Left ventricle myocardium superior (tissue), 1 donor: ENCODE measurements around the gene RPS5. TPM values are rescaled to one million over a fixed set of nuclear protein-coding genes. Genes with fewer than 3 reads are reported as not detected.
"Not testable (repeated sequence)": the region's sequence is repeated elsewhere in the genome, so short reads cannot be mapped to it uniquely, and the experiment has no call there.

Source experiments
- ATAC-seq: fragments of 200-7000 bp; cut with Tn5 transposase; one replicate; pipeline ENCODE4 v1.9.1; 2020; ENCODE audit warnings: mild to moderate bottlenecking, moderate library complexity
- DNase-seq: peaks from one replicate; pipeline ENCODE4 v3.0.0-alpha.2; 2020
- intact Hi-C: fragments of 100-400 bp; cut with micrococcal nuclease; formaldehyde crosslinking; loops from one replicate; pipeline ENCODE4 v1.11.0; 2022
- total RNA-seq: library from RNA; stranded (reverse); fragmentation: NEBNext Ultra II Directional; extraction: Animal tissue kit (Norgen Biotek cat#: 25700); gene quantifications from one replicate; pipeline ENCODE4 v1.2.1, GENCODE V29; 2021
- donor health status: DM: no; HTN: yes; CAD: no; lungs with severe emphysema.

RPS5 gene
- total RNA-seq, 1 donor from 2014 or later = 483 TPM

DNA sequence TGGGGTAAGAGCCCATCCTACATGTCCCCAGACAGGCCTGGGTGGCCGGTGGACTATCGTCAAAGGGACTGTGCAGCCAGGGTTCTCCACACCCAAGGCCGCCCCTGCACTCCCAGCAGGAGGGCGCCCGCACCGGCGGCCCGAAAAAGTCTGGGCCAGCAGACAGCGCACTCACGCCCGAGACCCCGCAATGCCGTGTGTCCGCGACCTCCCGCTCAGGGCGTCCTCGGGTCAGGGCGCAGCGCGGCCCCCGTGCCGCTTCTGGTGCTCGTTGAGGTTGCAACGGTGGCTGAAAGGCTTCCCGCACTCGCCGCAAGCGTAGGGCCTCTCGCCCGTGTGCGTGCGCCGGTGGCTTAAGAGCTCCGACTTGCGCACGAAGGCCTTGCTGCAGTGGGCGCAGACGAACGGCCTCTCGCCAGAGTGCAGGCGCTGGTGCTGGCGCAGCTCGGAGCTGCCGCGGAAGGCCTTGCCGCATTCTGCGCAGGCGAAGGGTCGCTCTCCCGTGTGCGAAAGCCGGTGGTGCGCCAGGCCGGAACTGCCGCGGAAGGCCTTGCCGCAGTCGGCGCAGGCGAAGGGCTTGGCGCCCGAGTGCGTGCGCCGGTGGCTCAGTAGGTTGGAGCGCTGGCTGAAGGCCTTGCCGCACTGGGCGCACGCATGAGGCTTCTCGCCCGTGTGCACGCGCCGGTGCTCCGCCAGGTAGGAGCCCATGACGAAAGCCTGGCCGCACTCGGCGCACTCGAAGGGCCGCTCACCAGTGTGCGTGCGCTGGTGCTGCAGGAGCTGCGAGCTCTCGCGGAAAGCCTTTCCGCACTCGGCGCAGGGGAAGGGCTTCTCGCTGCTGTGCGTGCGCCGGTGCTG, 30.9 kb upstream of the RPS5 start:
- intact Hi-C loops = no loop called here
- DNase-seq = peak; percentile 55
- peak; percentile 50 for ATAC-seq

DNA sequence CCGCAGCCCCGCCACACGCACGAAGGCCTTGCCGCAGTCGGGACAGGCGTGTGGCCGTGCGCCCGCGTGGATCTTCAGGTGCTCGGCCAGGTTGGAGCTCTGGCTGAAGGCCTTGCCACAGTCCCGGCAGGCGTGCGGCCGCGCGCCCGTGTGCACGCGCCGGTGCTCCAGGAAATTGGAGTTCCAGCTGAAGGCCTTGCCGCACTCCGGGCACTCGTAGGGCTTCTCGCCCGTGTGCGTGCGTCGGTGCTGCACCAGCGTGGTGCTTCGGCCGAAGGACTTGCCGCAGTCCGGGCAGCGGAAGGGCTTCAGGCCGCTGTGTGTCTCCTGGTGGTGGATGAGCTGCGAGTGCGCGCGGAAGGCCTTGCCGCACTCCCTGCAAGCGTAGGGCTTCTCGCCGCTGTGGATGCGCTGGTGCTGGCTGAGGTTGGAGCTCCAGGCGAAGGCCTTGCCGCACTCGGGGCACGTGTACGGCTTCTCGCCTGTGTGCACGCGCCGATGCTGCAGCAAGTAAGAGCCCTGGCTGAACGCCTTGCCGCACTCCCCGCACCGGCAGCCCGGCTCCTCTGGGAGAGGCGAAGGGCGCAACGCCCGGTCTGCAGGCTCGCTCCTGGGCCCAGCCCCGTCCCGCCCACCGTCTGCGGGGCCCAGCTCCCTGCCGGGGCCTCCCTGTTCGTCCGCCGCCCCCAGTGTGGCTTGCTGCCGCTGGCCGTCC, 30.1 kb upstream of the RPS5 start:
- ATAC-seq (peak; percentile 14), DNase-seq (peak; percentile 35)
- intact Hi-C loops = no loop called here

DNA sequence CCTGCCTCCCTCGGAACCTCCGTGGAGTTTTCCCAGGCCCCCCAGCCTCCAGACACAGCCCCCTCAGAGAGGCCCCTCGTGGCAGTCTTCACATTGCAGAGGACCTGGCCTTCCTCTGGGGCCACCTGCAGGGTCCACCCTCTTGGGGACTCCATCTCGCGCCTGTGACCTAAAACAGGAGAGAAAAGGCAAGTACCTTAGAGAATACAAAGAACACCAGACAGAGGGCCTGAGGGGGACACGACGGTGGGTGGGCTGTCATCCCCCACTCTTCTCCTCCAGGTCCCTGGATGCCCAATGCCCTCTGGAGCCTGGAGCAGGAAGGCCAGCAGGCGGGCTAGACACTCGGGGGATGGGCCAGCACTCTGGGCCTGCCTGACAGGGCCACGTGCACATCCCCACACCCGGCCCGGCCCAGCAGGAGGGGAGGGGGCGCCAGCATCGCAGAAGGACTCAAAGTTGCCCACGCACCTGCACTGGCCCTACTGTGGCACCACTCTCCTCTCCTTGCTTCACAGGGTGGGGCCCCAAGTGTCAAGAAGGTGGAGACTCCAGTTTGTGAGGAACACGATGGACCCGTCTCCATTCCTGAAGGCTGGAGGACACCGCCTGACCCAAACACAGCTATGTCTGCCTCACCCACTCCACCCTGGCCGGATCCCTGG, 29.5 kb upstream of the RPS5 start:
- intact Hi-C loops = no loop called here
- DNase-seq = peak; percentile 24
- ATAC-seq = no peak

DNA sequence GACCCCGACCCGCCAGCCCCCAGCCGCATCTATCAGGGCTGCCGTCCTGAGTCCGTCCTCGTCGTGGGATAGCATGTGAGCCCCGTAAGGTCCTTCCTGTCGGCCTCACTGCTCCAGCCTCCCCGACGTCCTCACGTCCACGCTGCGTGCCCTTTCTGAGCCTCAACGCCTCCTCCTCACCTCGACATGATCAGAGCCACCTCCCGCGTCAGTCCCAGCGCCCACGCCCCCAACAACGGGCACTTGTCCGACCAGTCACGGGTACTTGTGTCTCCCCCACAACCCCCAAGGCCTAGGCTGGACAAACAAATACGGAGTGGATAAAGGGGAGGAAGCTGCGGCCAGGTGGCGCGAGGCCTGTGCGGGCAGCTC, 25.2 kb upstream of the RPS5 start:
- peak; percentile 16 for ATAC-seq
- DNase-seq = peak; percentile 69
- intact Hi-C loops = no loop called here

DNA sequence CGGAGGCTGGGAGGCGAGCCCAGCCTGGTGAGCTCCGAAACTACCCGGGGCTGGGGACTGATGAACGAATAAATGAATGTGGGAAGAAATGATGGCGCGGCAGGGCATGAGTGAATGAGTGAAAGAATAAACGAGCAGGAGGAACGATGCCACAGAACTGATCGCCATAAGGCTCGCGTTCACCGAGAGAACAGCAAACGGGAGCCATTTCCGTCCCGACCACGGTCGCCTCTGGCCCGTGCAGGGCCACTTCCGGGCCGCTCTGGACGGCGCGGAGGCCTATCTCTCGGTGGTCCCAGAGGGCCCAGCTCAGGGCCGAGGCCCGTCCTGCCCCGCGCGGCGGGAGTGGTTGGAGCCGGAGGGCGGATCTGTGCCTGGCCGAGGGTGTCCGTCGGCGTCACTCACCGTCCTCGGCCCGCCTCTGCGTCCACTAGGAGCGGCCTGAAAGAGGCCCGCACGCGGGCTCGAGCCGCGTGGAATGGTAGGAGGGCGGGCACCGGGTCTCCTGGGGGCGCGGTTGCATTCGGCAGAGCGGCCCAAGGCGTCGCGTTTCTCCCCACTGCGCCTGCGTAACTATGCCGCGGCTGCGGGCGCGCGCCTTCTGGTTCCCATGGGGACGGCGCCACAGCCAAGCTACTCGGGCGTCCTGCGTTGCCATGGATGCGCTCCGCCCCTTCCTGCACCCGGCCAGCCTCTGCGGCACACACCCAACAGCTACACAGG, 24.6 kb upstream of the RPS5 start, which contains the start of gene ZNF497:
Gene ZNF497, minus strand, starts transcription at position 480 of the 723 bp plus-strand sequence. CDS start 5,116 bp downstream, outside the sequence.
- DNase-seq (peak; percentile 99), ATAC-seq (peak; percentile 96)
- intact Hi-C loops = no loop called here

GRCh38 chr19:58364146-58364545, 22.9 kb upstream of the RPS5 start:
- intact Hi-C loops = no loop called here
- no peak for DNase-seq
- no peak for ATAC-seq

DNA sequence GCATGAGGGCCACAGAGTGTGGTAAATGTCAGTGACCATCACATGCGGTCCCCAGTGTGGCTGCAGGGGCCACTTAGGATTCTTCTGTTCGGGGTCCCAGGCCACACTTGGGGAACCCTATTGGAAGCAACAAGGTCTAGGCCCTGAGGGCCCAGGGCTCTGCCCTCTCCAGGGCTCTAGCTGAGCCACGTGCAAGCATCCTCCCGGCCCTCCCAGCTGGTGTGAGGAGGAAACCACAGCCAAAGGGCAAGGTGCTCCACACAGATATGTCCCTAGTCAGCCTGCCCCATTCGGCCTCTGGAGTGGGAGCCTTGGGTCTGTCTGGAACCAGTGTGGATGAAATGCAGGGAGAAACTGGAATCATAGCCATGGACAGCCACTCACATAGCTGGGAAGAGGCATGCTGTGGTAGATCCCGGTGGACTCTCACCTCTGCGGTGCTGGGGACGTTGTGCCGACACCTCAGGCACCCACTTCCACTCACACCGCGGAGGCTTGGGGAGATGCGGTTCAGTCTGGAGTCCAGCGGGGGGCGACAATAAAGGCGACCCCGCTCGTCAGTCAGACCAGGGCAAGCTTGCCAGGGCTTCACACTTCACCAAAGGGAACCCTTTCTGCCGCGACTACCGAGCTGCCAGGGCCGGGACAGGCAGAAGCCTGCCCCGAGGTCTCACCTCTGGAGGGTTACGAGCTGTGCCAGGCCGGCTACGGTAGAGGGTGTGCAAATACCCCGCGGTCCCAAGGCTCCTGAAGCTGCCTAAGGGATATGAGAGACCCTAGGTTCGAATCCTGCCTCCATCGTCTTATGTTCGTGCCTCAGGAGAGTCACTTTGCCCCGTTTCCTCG, 20.3 kb upstream of the RPS5 start:
- intact Hi-C loops = no loop called here
- no peak for ATAC-seq
- peak; percentile 16 for DNase-seq

GRCh38 chr19:58367698-58368454, 19.2 kb upstream of the RPS5 start:
- DNase-seq (peak; percentile 23), ATAC-seq (no peak)
- intact Hi-C loops = no loop called here

DNA sequence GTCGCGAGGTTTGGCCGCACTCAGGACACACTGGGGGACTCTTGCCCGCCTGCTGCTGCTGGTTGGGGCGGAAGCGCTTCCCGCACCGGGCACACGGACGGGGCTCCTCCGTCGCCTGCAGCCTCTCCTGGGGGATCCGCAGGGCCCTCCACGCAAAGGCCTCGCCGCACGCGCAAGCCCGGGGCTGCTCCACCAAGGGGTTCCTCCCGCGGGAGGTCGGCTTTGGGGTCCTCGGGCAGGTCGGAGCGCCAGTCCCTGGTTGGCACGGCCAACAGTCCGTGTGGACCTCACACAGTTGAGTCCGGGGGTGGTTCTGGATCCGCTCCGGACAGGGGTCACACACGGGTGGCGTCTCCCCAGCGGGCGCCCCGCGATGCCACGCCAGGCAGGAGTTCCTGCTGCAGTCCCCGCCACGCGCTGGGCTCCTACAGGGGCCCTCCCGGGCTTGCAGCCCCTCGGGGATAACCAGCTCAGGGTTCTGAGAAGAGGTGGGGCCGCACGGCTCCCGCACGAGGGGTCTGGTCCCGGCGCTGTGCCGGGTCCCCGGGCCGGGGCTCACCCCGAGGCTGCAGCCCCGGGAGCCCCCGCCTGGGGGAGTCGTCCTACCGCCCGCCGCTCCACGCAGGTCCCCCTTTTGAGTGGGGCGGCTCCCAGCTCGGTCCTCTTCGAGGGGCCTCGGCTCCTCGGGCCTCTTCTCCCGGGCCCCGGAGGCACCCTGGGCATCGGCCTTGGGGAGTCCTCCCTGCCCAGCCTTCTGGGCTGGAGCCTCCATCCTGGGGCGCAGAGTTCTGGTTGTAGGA, 18.3 kb upstream of the RPS5 start:
- no peak for ATAC-seq

GRCh38 chr19:58372311-58373133, 14.5 kb upstream of the RPS5 start:
- intact Hi-C loops = no loop called here
- peak; percentile 67 for DNase-seq
- peak; percentile 93 for ATAC-seq

More for the DNA sequence above, 18.3 kb upstream of the RPS5 start:
- intact Hi-C loops = no loop called here
- DNase-seq = peak; percentile 28

GRCh38 chr19:58374200-58374599, 12.9 kb upstream of the RPS5 start:
- no peak for DNase-seq

DNA sequence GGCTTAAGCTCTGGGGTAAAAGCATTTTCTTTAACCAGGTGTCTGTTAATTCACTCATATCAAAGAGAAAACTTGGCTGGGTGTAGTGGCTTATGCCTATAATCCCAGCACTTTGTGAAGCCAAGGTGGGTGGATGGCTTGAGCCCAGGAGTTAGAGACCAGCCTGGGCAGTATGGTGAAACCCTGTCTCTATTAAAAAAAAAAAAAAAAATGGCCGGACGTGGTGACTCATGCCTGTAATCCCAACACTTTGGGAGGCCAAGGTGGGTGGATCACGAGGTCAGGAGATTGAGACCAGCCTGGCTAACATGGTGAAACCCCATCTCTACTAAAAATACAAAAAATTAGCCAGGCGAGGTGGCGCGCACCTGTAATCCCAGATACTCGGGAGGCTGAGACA, 10.3 kb upstream of the RPS5 start:
- intact Hi-C loops = not testable (repeated sequence)

More at GRCh38 chr19:58374200-58374599, 12.9 kb upstream of the RPS5 start:
- no peak for ATAC-seq
- intact Hi-C loops = no loop called here

GRCh38 chr19:58379246-58379645, 7.8 kb upstream of the RPS5 start:
- intact Hi-C loops = no loop called here
- DNase-seq = peak; percentile 26

More for the DNA sequence above, 10.3 kb upstream of the RPS5 start:
- DNase-seq, ATAC-seq: not testable (repeated sequence)

GRCh38 chr19:58380037-58380661, 6.9 kb upstream of the RPS5 start:
- ATAC-seq (no peak), DNase-seq (peak; percentile 11)
- intact Hi-C loops = no loop called here

More at GRCh38 chr19:58379246-58379645, 7.8 kb upstream of the RPS5 start:
- no peak for ATAC-seq

DNA sequence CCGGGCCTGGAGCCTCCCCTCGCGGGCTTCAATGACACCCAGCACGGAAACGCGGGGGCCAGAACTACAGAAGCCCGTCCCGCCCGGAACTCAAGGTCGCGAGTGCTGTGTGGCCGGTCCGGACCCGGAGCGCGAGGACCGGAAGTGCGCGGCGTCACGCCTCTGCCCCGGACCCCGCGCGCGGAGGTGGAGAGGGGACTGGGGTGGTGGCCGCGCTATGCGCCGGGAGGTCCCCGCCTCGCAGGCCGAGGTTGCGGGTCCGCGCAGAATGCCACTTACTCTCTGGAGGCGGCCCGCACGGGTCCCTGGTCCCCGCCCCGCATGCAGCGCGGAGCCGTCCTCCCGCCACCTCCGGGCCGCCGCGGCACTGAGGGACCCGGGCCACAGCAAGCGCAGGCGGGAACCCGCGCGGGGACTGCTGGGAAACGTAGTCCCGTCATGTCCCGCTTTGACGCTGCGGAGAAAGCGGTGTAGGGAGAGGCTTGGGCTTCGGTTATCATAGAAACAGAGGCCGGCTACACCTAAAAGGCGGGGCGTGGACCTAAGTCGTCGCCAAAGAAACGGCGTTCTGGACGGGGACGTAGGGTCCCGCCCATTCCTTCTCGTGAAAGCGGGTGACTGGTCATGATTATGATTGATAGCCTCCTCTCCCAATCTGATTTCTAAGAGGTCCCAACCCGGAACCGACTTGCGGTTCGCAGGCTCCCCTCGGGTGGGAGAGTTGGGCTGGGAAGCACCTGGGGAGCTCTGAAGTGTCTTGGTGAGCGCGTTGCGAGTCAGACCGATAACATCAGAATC, 6.2 kb upstream of the RPS5 start, which contains the start of gene ZNF837:
Gene ZNF837, minus strand, starts transcription at position 369 of the 798 bp plus-strand sequence. CDS start 11,698 bp downstream, outside the sequence.
- DNase-seq = peak; percentile 99
- intact Hi-C loops = no loop called here
- ATAC-seq = peak; percentile 95
